ENCODE measurements around the gene MRPL40.

The MRPL40 gene

GRCh38 chr22:19432133-19432851, at the start of gene MRPL40:
TSS of gene MRPL40 (plus strand) at chr22:19432545. CDS start at chr22:19432555, 10 bp downstream.
- DNase-seq, result peak; percentile 97

GRCh38 chr22:19383292-19383691, 49.1 kb upstream of the MRPL40 start:
- no peak for DNase-seq

GRCh38 chr22:19385221-19385906, 47.0 kb upstream of the MRPL40 start:
- DNase-seq, result no peak

GRCh38 chr22:19386248-19386647, 46.1 kb upstream of the MRPL40 start:
- no peak for DNase-seq

GRCh38 chr22:19387038-19387437, 45.3 kb upstream of the MRPL40 start:
- no peak for DNase-seq

GRCh38 chr22:19387575-19387974, 44.8 kb upstream of the MRPL40 start:
- DNase-seq, result no peak

GRCh38 chr22:19393704-19394103, 38.6 kb upstream of the MRPL40 start:
- no peak for DNase-seq

- DNase-seq, result no peak
Observed at GRCh38 chr22:19394274-19395050, 37.9 kb upstream of the MRPL40 start.

- no peak for DNase-seq
Observed at GRCh38 chr22:19395276-19395675, 37.1 kb upstream of the MRPL40 start.

- no peak for DNase-seq
Observed at GRCh38 chr22:19396561-19396933, 35.8 kb upstream of the MRPL40 start.

- DNase-seq, result peak; percentile 97
Observed at GRCh38 chr22:19396934-19397733, 35.2 kb upstream of the MRPL40 start.

- DNase-seq, result peak; percentile 41
Observed at GRCh38 chr22:19397734-19398104, 34.6 kb upstream of the MRPL40 start.

GRCh38 chr22:19398206-19398605, 34.1 kb upstream of the MRPL40 start:
- peak; percentile 97 for DNase-seq

- DNase-seq, result no peak
Observed at GRCh38 chr22:19398652-19399051, 33.7 kb upstream of the MRPL40 start.

- no peak for DNase-seq
Observed at GRCh38 chr22:19400881-19401280, 31.5 kb upstream of the MRPL40 start.

- DNase-seq, result no peak
Observed at GRCh38 chr22:19401483-19401882, 30.9 kb upstream of the MRPL40 start.

GRCh38 chr22:19402642-19403191, 29.6 kb upstream of the MRPL40 start:
- no peak for DNase-seq

- DNase-seq, result no peak
Observed at GRCh38 chr22:19404676-19405075, 27.7 kb upstream of the MRPL40 start.

GRCh38 chr22:19405133-19405532, 27.2 kb upstream of the MRPL40 start:
- no peak for DNase-seq

GRCh38 chr22:19405652-19406051, 26.7 kb upstream of the MRPL40 start:
- DNase-seq, result no peak

- no peak for DNase-seq
Observed at GRCh38 chr22:19406281-19406811, 26.0 kb upstream of the MRPL40 start.

- DNase-seq, result no peak
Observed at GRCh38 chr22:19406846-19407245, 25.5 kb upstream of the MRPL40 start.
